HCT116 (cell line): ENCODE measurements around the gene LRP1. TPM values are rescaled to one million over a fixed set of nuclear protein-coding genes. Genes with fewer than 3 reads are reported as not detected.
A peak's percentile ranks its signal among the peaks of the same experiment; 100 is the strongest.

Experiments
- ATAC-seq: fragments of 200-7000 bp; cut with Tn5 transposase; 2 replicates; pipeline ENCODE4 v1.9.1; 2020; ENCODE audit warnings: mild to moderate bottlenecking, moderate library complexity
- BruUV-seq: library from RNA; stranded (reverse); fragments of 400-500 nt; replicated peaks from 2 replicates; lab custom pipeline; 2021; lab: Mats Ljungman, UMichigan
- CTCF ChIA-PET: fragments of 300-600 bp; sonication (Branson Sonifier 250); formaldehyde crosslinking; loops from one replicate; lab custom pipeline; 2021; ENCODE audit warnings: antibody characterized with exemption; lab: Charles Lee
- POLR2A ChIA-PET: fragments of 300-600, 350-600 bp; sonication (Branson Sonifier 250); formaldehyde crosslinking; loops from one replicate; lab custom pipeline; 2021; ENCODE audit warnings: antibody characterized with exemption; lab: Charles Lee
- RAD21 ChIA-PET, 2 experiments: fragments of 300-600 bp; sonication (Branson Sonifier 250); formaldehyde crosslinking; loops; one replicate each; lab custom pipeline; 2023; ENCODE audit warnings: low total read pairs in 2 of 2; ENCODE audit not compliant: uncharacterized antibody in 2 of 2, unreplicated experiment in 2 of 2, low non-redundant PET in 1 of 2; lab: Charles Lee
- DNase-seq: peaks from one replicate; pipeline ENCODE4 v3.0.0-alpha.2; 2010; ENCODE audit warnings: low read depth, low spot score
- H2AFZ ChIP-seq: fragments of 200-600 bp; shearing (Covaris generic), sonication (generic); 2 replicates; pipeline ENCODE4 v1.6.1; 2017; ENCODE audit warnings: low read depth, mixed run types, mixed read lengths, antibody characterized with exemption, low read length; ENCODE audit not compliant: poor library complexity, severe bottlenecking
- H3K27ac ChIP-seq: 2 replicates; pipeline ENCODE4 v1.5.1; 2012; ENCODE audit warnings: low read depth, low read length
- H3K27me3 ChIP-seq: fragments of 200-600 bp; sonication (generic); 2 replicates; pipeline ENCODE4 v1.6.1; 2016; ENCODE audit warnings: mixed run types, low read length, mixed read lengths; ENCODE audit not compliant: insufficient read depth
- H3K36me3 ChIP-seq, 2 experiments: fragments of 200-500 bp in 1 of 2; fragments of 200-600 bp in 1 of 2; sonication (Bioruptor generic) in 1 of 2; sonication (generic) in 1 of 2; 2 replicates each; pipeline versions ENCODE4 v1.5.1 to v1.6.1; 2014 to 2016; ENCODE audit warnings: low read length in 2 of 2, inconsistent platforms in 1 of 2, mixed read lengths in 1 of 2, mixed run types in 1 of 2; ENCODE audit not compliant: insufficient read depth in 2 of 2, control insufficient read depth in 1 of 2
- H3K4me1 ChIP-seq, 2 experiments: fragments of 200-600 bp in 1 of 2; sonication (generic) in 1 of 2; 2 replicates each; pipeline versions ENCODE4 v1.5.1 to v1.6.1; 2012 to 2017; ENCODE audit warnings: low read length in 2 of 2, inconsistent platforms in 1 of 2, mild to moderate bottlenecking in 1 of 2, mixed read lengths in 1 of 2, mixed run types in 1 of 2, moderate library complexity in 1 of 2; ENCODE audit not compliant: insufficient read depth in 2 of 2, control insufficient read depth in 1 of 2
- H3K4me2 ChIP-seq: fragments of 200-600 bp; sonication (generic); 2 replicates; pipeline ENCODE4 v1.6.1; 2017; ENCODE audit warnings: mixed run types, low read length, mixed read lengths
- H3K4me3 ChIP-seq, 2 experiments: fragments of 200-600 bp in 1 of 2; sonication (generic) in 1 of 2; replicated peaks in 1 of 2; 2 replicates each; pipeline ENCODE4 v1.5.1; 2011 to 2016; ENCODE audit warnings: low read length in 2 of 2, control low read depth in 1 of 2, low read depth in 1 of 2, mild to moderate bottlenecking in 1 of 2, mixed read lengths in 1 of 2, mixed run types in 1 of 2
- H3K79me2 ChIP-seq: fragments of 200-600 bp; sonication (generic); 2 replicates; pipeline ENCODE4 v1.6.1; 2017; ENCODE audit warnings: mild to moderate bottlenecking, mixed run types, low read length, moderate library complexity, mixed read lengths; ENCODE audit not compliant: insufficient read depth
- H3K9ac ChIP-seq: fragments of 200-600 bp; sonication (generic); 2 replicates; pipeline ENCODE4 v1.6.1; 2016; ENCODE audit warnings: low read length, mixed read lengths
- H3K9me2 ChIP-seq: fragments of 200-600 bp; sonication (generic), shearing (Covaris generic); 2 replicates; pipeline ENCODE4 v1.6.1; 2017; ENCODE audit warnings: mixed run types, mild to moderate bottlenecking, moderate library complexity; ENCODE audit not compliant: insufficient read depth
- H3K9me3 ChIP-seq, 2 experiments: fragments of 200-500 bp in 1 of 2; fragments of 200-600 bp in 1 of 2; sonication (Bioruptor generic) in 1 of 2; sonication (generic) in 1 of 2; 2 replicates each; pipeline ENCODE4 v1.6.1; 2014 to 2017; ENCODE audit warnings: low read length in 2 of 2, mixed read lengths in 2 of 2, inconsistent platforms in 1 of 2, low read depth in 1 of 2, mild to moderate bottlenecking in 1 of 2, mixed run types in 1 of 2, moderate library complexity in 1 of 2; ENCODE audit not compliant: control insufficient read depth in 1 of 2, insufficient read depth in 1 of 2
- H4K20me1 ChIP-seq: fragments of 200-600 bp; sonication (generic), shearing (Covaris generic); 2 replicates; pipeline ENCODE4 v1.6.1; 2017; ENCODE audit warnings: mixed run types, mild to moderate bottlenecking, moderate library complexity; ENCODE audit not compliant: insufficient read depth
- FOSL1 ChIP-seq: IDR thresholded peaks from 2 replicates; pipeline ENCODE4 v1.6.1; 2012; ENCODE audit warnings: low read depth
- RAD21 ChIP-seq: IDR thresholded peaks from 2 replicates; pipeline ENCODE4 v1.6.1; 2012; ENCODE audit warnings: low read depth, mild to moderate bottlenecking
- intact Hi-C: fragments of 100-400 bp; cut with micrococcal nuclease; formaldehyde crosslinking; loops from 2 replicates; pipeline ENCODE4 v1.10.0; 2022
- total RNA-seq: library from RNA; stranded (reverse); gene quantifications from one replicate; pipeline ENCODE4 v1.2.1, GENCODE V29; 2021; ENCODE audit not compliant: unreplicated experiment
- TF ChIP-seq, protein P1 (sequence below), 3 experiments: fragments of 200-600 bp in 1 of 3; sonication (generic) in 1 of 3; IDR thresholded peaks in 2 of 3; conservative IDR thresholded peaks in 1 of 3; 2 replicates each; pipeline ENCODE4 v1.5.1; 2012 to 2017; ENCODE audit warnings: low read depth in 2 of 3, low read length in 2 of 3, antibody characterized with exemption in 1 of 3, borderline replicate concordance in 1 of 3, control low read depth in 1 of 3, mild to moderate bottlenecking in 1 of 3, mixed read lengths in 1 of 3, mixed run types in 1 of 3, moderate library complexity in 1 of 3; ENCODE audit not compliant: insufficient read depth in 1 of 3

Gene LRP1
- total RNA-seq, 1 experiment from 2014 or later: 12.0 TPM

- no peak overlapping the region for H3K9ac ChIP-seq
- no peak overlapping the region for H2AFZ ChIP-seq
- BruUV-seq: no TSS peak
- H3K4me3 ChIP-seq: no peak overlapping the region
- 0 out of 2 replicates have a peak overlapping the region, but pooled peaks have one; percentile 3 for H3K4me2 ChIP-seq
- H3K9me3 ChIP-seq: no peaks in the 10 kb centered on the region
- no peak overlapping the region for H3K27ac ChIP-seq
- H3K79me2 ChIP-seq: no peaks in the 10 kb centered on the region
- TF ChIP-seq, protein P1, sequence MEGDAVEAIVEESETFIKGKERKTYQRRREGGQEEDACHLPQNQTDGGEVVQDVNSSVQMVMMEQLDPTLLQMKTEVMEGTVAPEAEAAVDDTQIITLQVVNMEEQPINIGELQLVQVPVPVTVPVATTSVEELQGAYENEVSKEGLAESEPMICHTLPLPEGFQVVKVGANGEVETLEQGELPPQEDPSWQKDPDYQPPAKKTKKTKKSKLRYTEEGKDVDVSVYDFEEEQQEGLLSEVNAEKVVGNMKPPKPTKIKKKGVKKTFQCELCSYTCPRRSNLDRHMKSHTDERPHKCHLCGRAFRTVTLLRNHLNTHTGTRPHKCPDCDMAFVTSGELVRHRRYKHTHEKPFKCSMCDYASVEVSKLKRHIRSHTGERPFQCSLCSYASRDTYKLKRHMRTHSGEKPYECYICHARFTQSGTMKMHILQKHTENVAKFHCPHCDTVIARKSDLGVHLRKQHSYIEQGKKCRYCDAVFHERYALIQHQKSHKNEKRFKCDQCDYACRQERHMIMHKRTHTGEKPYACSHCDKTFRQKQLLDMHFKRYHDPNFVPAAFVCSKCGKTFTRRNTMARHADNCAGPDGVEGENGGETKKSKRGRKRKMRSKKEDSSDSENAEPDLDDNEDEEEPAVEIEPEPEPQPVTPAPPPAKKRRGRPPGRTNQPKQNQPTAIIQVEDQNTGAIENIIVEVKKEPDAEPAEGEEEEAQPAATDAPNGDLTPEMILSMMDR (IDR thresholded peaks at IDR 0.05 in 2 of 3, conservative IDR thresholded peaks at IDR 0.05 in 1 of 3; ENCODE audit: borderline replicate concordance in 1 of 3, insufficient read depth in 1 of 3, low read depth in 2 of 3, low read length in 2 of 3): peak; percentile 91 to 93 (median 93)
- TF ChIP-seq FOSL1 (no peak), RAD21 (peak; percentile 93)
- TF ChIP-seq, all 23 proteins: peak for 2
- H3K36me3 ChIP-seq: no peaks in the 10 kb centered on the region
- DNase-seq (peak; percentile 31), ATAC-seq (peak; percentile 99)
- no peaks in the 10 kb centered on the region for H3K9me2 ChIP-seq
- ChIA-PET RAD21 (interaction anchor here (1.0 to 1.6 kb wide), 4 partner anchors 71 to 114 kb away, joined by 4 to 5 read pairs (median 4); no protein-coding TSS in a partner anchor), POLR2A (interaction anchor here (0.6 to 1.2 kb wide), 4 partner anchors 17 to 94 kb away, joined by 3 to 4 read pairs (median 4); partner anchors contain the start of genes LRP1, NAB2 and STAT6), CTCF (interaction anchor here (0.6 to 2.7 kb wide), 11 partner anchors 9 to 143 kb away, joined by 3 to 25 read pairs (median 5); partner anchors contain the start of gene LRP1)
- intact Hi-C loops: loop anchor here (1.0 to 2.0 kb wide), 3 partner anchors 58 to 174 kb away; no protein-coding TSS in a partner anchor
- H3K27me3 ChIP-seq: no peaks in the 10 kb centered on the region
- no peaks in the 10 kb centered on the region for H4K20me1 ChIP-seq
- H3K4me1 ChIP-seq: peaks cover 0 to 8% of the 10 kb centered on the region in 2 experiments; a peak in 3 of 4 replicates
These were observed 54.8 kb downstream of the LRP1 start for GRCh38 chr12:57182918-57183575.
